Lower leg skin (tissue), 4 donors: ENCODE measurements around the gene FAM83E. TPM values are rescaled to one million over a fixed set of nuclear protein-coding genes. Genes with fewer than 3 reads are reported as not detected.

Experiments used
- DNase-seq, 2 donors: peaks; one replicate each; pipeline ENCODE4 v3.0.0-alpha.2; 2019; ENCODE audit warnings: low spot score in 2 of 2
- H3K4me3 ChIP-seq: fragments of 200-600 bp; sonication (generic); 2 replicates; pipeline ENCODE4 v1.5.1; 2017; ENCODE audit warnings: mild to moderate bottlenecking, low read depth; ENCODE audit not compliant: poor library complexity, severe bottlenecking
- POLR2A ChIP-seq, 2 donors: fragments of 450-650 bp; IDR thresholded peaks; one replicate each; pipeline ENCODE4 v1.6.1; 2016 to 2017; ENCODE audit warnings: antibody characterized with exemption in 2 of 2, mild to moderate bottlenecking in 1 of 2, moderate library complexity in 1 of 2
- WGBS, 2 donors: methylation state at CpG; one replicate each; pipeline ENCODE4 v1.1.5; 2018; 5-methylcytosine and 5-hydroxymethylcytosine counted together
- intact Hi-C: fragments of 100-400 bp; cut with DNase I; formaldehyde crosslinking; loops from one replicate; pipeline ENCODE4 v1.15.0; 2023; ENCODE audit warnings: low total_unique reads
- total RNA-seq, 4 donors: library from RNA; depleted of rRNA; stranded (reverse); fragments of >200 nt; gene quantifications; one replicate each; pipeline ENCODE4 v1.1.0, GENCODE V29; 2016
- TF ChIP-seq, protein P1 (sequence below), 3 donors: fragments of 450-650 bp; IDR thresholded peaks; one replicate each; pipeline ENCODE4 v1.5.1; 2016; ENCODE audit warnings: antibody characterized with exemption in 3 of 3, mild to moderate bottlenecking in 3 of 3, moderate library complexity in 2 of 3

FAM83E gene
- total RNA-seq, 4 donors from 2014 or later, result 0.53 to 8.2 (median 3.8) TPM

DNA sequence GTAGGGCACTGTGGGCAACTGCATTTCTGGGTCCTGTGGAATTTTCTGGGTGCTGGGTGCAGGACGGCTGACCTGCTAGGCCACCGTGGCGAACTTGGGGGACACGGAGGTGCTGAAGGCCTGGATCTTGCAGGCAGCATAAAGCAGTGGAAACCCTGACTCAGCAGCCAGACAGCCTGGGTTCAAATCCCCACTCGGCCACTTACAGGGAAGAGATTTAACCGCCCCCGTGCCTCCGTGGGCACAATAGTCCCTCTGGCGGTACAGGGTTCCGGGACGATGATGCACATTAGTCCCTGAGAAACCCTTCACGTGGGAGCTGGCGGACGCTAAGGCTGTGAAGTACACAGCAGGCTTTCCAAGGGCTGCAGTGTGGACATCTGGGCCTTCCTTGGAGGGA lies 3.0 kb downstream of the FAM83E start:
- intact Hi-C loops, result no loop called here
- H3K4me3 ChIP-seq, result no peak overlapping the region
- 85 to 87% methylated on average over 14 of the region's 14 CpGs for WGBS, 2 donors
- no peak for DNase-seq
- no peak for TF ChIP-seq POLR2A (IDR thresholded peaks at IDR 0.05)
- TF ChIP-seq, protein P1, sequence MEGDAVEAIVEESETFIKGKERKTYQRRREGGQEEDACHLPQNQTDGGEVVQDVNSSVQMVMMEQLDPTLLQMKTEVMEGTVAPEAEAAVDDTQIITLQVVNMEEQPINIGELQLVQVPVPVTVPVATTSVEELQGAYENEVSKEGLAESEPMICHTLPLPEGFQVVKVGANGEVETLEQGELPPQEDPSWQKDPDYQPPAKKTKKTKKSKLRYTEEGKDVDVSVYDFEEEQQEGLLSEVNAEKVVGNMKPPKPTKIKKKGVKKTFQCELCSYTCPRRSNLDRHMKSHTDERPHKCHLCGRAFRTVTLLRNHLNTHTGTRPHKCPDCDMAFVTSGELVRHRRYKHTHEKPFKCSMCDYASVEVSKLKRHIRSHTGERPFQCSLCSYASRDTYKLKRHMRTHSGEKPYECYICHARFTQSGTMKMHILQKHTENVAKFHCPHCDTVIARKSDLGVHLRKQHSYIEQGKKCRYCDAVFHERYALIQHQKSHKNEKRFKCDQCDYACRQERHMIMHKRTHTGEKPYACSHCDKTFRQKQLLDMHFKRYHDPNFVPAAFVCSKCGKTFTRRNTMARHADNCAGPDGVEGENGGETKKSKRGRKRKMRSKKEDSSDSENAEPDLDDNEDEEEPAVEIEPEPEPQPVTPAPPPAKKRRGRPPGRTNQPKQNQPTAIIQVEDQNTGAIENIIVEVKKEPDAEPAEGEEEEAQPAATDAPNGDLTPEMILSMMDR (IDR thresholded peaks at IDR 0.05), result no peak

GRCh38 chr19:48609571-48610108 lies 5.2 kb downstream of the FAM83E start:
- TF ChIP-seq, protein P1 (IDR thresholded peaks at IDR 0.05), result no peak
- no peak for TF ChIP-seq POLR2A (IDR thresholded peaks at IDR 0.05)
- intact Hi-C loops, result no loop called here
- 91% methylated on average over 20 of the region's 20 CpGs for WGBS, 2 donors
- DNase-seq, result no peak
- no peak overlapping the region for H3K4me3 ChIP-seq

DNA sequence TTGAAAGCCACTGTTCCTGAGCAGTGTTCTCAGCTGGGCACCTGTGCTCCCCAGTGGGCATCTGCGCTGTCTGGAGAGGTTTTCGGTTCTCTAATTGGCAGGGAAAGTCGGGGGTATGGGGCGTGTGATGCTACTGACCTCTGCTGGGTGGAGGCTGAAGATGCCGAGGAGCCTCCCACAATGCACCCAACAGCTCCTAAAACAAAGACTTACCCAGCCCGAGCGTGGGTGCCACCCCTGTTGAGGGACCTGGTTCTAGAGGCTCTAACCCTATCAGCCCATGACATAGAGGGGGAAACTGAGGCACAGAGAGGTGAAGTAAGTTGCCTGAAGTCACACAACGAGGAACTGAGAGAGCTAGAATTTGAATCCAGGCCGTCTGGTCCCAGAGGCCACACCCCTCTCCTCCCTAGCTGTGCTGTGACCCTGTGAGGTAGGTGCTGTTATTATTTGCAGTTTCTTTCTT lies 6.0 kb downstream of the FAM83E start:
- 30 to 32% methylated on average over 9 of the region's 9 CpGs for WGBS, 2 donors

GRCh38 chr19:48607359-48607755 lies 7.5 kb downstream of the FAM83E start:
- TF ChIP-seq POLR2A (IDR thresholded peaks at IDR 0.05), result no peak
- TF ChIP-seq, protein P1 (IDR thresholded peaks at IDR 0.05), result no peak
- no peak for DNase-seq
- intact Hi-C loops, result no loop called here
- H3K4me3 ChIP-seq, result no peak overlapping the region
- 87 to 89% methylated on average over 7 of the region's 7 CpGs for WGBS, 2 donors

More for the DNA sequence above, 6.0 kb downstream of the FAM83E start:
- no peak for DNase-seq
- TF ChIP-seq POLR2A (IDR thresholded peaks at IDR 0.05), result no peak
- TF ChIP-seq, protein P1 (IDR thresholded peaks at IDR 0.05), result no peak
- no peak overlapping the region for H3K4me3 ChIP-seq
- intact Hi-C loops, result no loop called here

DNA sequence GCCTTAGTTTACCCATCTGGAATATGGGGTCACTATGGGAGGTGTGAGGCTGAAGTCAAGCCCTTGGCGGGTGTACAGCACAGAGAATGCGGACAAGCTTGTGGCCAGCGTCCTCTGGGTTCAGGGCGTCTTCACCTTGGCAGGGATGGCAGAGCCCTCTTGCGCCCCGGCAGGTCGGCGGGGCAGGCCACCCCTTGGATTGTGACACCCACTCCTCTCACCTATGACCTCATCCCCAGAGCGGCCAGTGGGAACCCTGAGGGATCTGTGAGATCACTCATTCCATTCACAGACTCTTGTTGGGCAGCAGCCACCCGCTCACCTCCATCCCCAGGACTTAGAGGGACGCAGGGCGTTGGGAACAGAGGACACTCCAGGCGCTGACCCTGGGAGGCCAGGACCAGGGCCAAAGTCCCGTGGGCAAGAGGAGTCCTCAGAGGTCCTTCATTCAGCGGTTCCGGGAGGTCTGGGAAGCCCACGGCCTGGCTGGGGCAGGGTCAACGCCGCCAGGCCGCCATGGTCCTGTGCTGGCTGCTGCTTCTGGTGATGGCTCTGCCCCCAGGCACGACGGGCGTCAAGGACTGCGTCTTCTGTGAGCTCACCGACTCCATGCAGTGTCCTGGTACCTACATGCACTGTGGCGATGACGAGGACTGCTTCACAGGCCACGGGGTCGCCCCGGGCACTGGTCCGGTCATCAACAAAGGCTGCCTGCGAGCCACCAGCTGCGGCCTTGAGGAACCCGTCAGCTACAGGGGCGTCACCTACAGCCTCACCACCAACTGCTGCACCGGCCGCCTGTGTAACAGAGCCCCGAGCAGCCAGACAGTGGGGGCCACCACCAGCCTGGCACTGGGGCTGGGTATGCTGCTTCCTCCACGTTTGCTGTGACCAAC lies 8.2 kb downstream of the FAM83E start, which contains the start of gene SPACA4:
SPACA4 (plus strand) TSS at position 280 of the 896 bp plus-strand sequence; CDS start at position 517, 237 bp downstream.
- TF ChIP-seq, protein P1 (IDR thresholded peaks at IDR 0.05), result no peak
- TF ChIP-seq POLR2A (IDR thresholded peaks at IDR 0.05), result no peak
- H3K4me3 ChIP-seq, result no peak within 1 kb of the TSS
- WGBS, 2 donors, result 86 to 90% methylated on average over 28 to 36 of the region's 39 CpGs
- DNase-seq, result no peak
- intact Hi-C loops, result no loop called here
